Activated CD4-positive, alpha-beta T cell treated with anti-CD3 and anti-CD28 coated beads, Interleukin-2, amount 50 U/mL, for 1 hour (primary cell): ENCODE measurements around the gene CRTC1.

ENCODE experiments used
- DNase-seq: peaks from one replicate; pipeline ENCODE4 v3.0.0-alpha.2; 2020

The CRTC1 gene

DNA sequence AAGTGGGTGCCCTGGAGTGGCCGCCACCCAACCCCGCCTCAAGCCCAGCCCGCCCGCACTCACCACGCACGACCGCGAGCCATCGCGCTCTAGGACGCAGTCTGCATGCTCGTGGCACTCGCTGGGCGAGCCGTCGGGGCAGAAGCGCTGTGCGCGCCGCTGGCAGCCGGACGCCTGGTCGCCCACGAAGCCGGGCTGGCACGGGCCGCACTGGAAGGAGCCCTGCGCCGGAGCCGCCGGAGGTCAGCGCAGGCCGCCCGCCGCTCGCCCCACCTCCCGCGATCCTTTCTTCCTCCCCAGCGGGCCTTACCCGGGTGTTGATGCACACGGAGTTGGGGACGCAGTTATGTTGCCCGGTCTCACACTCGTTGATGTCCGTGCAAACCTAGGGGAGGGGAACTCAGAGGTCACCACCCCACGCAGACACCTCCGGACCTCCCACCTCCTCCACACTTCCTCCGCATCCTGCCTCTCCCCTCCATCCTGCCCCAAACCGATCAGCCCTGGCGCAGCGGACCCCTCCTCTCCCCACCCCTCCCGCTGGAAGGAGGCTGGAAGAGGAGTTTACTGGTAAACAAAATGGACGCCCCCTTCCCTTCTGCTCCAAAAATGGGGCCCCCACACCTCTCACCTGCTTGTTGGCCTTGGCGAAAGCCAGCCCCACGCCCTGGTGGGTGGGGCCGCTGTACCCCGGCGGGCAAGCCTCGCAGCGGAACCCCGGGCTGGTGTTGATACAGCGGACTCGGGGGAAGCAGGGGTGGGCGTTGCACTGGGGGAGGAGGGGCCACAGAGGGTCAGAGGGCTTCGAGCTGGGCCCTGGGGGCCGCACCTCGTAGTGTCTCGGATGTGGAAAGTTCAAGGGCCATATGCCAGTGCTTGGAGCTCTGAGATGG is 105.3 kb downstream of the CRTC1 start:
- no peak for DNase-seq

DNA sequence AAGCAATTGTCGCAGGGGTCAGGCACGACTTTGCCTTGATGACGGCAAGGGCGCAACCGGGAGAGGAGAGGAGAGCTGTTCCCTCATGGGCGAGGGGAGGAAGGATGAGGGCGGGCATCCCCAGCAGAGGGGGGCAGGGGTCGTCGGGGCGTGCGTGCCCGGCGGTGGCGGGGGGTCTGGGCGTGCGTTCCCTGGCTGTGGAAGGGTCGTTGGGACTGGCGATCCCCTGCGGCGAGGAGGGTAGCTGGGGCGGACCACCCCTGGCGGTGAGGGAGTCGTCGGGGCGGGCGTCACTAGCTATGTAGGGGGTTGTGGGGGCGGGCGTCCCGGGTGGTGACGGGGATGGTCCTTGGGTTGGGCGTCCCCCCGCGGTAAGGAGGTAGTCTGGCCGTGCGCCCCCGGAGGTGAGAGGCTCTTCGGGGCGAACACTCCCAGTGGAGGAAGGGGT is 106.0 kb downstream of the CRTC1 start:
- DNase-seq = no peak

DNA sequence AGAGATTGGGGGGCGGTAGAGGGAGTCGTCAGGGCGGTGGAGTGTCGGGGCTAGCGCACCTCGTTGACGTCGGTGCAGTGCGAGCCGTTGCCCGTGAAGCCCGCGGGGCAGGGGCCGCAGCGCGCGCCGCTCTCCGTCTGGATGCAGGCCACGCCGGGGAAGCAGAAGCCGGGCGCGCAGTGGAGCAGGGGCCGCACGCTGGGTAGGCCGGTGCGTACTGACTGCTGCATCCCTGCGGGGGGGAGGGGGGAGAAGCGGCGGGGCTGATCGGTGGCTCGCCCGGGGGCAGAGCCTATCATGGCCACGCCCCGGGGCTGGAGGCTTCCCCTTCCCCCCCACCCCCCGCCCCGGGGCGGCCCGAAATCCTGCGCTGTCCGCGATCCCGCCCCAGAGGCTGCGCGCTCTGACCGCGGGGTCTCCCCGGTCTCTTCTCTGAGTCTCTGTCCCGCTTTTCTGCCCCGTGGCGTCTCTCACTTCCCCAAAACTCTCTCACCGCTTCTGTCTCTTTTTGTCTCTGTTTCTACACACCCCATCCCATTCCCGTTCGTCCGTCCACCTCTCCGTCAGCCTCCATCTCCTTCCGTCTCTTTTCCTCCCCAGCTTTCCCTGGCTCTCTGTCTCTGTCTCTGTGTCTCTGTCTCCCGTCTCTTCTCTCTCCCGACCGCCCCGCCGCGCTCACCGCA is 106.5 kb downstream of the CRTC1 start:
- DNase-seq = no peak

DNA sequence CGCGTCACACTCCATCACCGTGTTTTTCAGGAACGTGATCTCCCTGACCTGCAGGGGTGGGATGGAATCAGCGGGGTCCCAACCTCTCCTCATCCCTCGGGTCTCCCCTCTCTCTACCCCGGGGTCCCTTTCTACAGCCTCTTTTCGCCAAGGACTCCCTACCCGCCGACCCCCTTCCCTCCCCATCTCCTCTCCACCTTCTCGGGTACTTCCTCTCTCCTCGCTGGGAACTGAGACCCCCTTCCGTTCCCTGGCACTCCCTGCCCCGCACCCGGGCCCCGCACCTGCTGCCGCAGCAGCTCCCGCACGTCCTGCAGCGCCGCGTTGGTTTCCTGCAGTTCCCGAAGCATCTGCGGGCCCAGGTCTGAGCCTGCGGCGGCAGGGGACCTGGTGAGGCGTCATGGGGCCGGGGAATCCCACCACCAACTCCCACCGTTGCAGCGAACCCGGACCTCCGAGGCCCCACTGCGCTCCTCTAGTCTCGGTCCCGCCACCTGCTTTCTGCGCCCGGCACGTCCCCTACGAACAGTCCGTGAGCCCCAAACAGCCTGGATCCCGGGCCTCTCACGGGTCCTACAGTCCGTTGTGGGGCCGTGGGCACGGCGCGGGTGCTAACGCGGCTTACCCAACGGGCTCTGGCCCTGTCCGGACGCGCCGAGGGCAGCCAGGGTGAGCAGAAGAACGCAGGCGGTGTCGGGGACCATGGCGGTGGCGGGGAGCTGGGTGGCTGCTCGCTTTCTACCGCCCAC is 107.3 kb downstream of the CRTC1 start, which contains the start of gene COMP:
TSS of gene COMP (minus strand) at position 740 of the 749 bp plus-strand sequence. CDS start at position 704, 36 bp downstream.
- no peak for DNase-seq

DNA sequence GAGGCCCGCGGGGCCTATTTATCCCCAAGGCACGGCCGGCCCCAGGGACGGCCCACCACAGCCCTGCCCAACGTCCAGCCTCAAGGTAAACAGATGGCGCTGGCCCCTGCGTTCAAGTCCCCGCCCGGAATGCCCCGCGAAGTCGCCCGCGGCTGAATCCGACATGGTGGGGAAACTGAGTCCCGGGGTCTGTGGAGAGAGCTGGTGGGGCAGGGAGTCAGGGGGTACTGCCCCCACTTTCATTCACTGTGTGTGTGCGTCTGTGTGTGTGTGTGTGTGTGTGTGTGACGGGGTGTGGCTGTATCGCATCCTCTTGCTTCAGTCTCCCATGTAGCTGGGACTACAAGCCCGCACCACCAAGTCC is 107.8 kb downstream of the CRTC1 start:
- no peak for DNase-seq

DNA sequence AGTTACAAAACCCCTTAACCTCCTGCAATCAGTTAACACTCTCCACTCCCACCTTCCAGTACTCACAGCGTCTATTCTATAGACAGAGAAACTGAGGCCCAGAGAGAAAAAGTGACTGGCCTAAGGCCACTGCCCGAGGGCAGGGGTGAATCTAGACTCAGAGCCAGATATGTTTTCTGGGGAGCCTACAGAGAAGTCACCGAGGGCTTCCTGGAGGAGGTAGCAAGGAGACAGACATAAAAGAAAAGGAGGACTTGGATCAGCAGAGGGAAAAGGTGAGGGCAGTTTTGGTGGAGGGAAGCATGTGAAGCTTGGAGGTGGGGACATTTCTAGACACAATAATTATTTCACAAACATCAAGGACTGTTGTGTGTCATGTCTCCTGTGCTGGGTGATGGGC is 109.2 kb downstream of the CRTC1 start:
- DNase-seq = no peak

DNA sequence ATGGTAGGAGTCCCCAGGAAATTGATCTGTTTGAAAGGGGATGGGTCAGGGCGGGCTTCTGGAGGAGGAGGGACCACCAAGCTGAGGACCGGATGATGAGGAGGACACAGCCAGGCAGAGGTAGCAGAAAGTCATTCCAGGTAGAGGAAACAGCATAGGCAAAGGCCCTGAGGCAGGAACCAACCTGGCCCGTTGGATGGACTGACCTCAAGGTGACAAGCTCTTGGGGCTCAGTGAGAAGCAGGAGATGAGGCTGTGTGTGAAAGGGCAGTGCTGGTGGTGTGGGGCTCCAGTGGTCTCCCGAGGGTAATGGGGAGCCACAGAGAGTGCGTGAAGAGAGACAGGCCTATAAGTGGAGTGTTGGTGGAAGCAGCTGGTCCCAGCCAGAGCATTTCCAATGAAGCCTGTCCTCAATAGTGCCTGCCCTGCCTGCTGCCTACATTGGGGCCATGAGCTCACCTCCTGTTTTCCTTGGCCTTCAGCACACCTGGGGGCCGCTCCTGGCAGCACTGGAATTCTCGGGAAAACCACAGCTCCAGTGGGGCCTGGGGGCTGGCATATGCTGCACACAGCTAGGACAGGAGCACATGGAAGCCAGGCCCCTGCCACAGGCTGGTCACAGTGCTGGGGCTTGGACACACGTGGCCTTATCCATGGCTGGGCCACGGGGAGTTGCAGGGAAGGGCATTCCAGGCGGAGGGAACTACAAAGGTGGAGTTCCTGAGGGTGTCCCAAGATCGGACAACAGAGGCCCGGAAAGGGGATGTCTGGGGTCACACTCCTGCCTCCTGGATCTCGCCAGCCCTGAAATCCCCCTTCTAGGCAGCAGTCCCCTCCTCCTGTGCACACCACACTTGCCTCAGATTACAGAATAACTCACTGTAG is 109.9 kb downstream of the CRTC1 start:
- DNase-seq = no peak

DNA sequence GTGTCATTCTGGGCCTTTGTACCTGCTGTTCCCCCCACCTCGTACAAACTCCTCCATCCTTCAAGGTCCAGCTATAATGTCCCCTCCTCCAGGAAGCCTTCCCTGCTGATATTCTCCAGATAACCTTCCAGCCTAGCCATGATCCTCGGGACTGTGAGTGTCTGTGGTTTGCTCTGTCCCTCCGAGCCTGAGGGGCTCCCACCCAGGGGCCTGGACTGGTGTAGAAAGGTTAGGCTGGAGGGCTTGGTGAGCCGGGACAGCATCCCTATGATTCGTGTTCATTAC is 110.5 kb downstream of the CRTC1 start:
- no peak for DNase-seq

DNA sequence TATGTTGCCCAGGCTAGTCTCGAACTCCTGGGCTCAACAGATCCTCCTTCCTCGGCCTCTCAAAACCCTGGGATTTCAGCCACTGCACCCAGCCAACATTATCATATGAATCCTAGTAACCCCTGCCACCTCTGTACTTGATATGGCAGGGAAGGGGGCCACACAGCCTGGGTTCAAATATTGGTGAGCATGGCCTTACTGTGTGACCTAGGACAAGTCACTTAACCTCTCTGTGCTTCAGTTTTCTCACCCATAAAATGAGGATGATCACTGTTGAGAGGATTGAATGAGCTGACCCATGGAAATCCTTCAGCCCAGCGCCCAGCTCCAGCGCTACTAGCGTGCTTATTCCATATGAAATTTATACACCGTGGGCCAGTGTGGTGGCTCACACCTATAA is 111.2 kb downstream of the CRTC1 start:
- no peak for DNase-seq

DNA sequence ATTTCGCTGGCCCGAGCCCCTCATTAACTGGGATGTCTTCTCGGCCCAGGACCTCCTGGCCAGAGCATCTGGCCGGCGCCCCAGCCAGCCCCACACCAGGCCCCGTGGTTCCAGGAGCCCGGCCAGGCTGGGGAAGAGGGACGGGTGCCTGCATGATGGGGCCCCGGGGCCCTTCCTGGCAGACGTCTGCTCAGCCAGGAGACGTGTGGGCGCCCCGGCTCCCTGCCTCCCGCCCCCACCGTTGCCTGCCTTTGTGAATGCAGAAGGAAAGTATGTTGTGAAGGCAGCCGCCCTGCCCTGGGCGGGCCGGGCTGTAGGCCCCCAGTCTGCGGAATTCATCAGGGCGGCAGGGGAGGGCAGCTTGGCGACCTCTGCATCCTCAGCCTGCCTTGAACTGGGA is 112.1 kb downstream of the CRTC1 start:
- DNase-seq = no peak

DNA sequence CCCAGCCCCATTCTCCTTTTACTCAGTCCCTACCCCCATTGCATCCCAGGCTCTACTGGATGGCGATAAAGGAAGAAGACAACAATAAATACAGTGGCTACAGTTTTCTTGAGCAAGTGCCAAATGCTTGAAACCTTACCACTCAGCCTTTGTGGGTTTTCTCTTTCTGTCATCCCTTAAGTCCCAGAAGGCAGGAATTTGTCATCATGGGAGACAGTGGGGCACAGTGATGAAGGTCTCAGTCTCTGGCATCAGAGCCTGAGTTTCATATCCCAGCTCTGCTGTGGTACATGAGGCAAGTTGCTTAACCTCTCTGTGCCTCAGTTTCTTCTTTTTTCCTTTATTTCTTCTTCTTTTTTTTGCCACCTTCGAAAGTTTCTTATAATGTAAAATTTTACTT is 112.8 kb downstream of the CRTC1 start:
- no peak for DNase-seq

DNA sequence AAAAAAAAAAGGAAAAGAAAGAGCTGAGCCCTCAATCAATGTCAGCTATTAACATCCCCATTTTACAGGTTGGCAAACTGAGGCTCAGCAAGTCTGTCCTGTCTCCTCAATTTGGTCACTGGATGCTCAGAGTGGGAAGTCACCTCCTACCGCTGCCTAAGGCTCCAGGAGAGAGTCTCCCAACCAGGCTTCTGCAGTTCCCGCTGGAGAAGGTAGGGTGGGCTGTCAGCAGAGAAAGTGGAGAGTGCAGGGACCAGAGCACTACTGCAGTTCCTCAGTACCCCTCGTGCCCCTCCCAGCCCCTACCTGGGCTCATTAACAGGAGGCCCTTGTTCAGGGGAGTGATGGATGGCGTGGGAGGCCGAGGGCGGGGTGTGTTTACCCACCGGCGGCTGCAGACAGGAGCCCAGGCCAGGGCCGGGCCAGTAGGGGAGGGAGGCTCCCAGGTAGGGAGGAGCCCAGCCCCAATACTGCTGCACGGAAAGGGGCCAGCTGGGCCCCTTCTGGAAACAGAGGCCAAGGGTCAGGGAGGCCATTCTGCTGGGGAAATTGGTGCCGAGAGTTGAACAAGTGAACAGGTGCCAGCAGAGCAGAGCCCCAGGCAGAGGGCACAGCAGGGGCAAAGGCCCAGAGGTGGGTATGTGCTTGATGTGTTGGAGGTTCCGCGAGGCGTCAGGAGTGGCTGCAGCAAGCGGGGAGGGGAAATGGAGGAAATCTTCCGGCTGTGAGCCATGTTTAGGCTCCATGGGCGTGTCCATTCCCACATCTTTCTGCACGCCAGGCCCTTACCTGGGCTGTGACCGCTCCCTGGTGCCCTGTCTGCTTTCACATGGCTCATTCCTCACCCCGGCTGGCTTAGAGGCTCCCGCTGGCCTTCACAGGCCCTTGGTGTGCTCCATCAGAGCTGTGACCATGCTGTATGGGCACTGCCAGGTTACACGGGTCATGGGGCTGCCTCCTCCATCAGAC is 115.2 kb downstream of the CRTC1 start:
- DNase-seq = no peak

DNA sequence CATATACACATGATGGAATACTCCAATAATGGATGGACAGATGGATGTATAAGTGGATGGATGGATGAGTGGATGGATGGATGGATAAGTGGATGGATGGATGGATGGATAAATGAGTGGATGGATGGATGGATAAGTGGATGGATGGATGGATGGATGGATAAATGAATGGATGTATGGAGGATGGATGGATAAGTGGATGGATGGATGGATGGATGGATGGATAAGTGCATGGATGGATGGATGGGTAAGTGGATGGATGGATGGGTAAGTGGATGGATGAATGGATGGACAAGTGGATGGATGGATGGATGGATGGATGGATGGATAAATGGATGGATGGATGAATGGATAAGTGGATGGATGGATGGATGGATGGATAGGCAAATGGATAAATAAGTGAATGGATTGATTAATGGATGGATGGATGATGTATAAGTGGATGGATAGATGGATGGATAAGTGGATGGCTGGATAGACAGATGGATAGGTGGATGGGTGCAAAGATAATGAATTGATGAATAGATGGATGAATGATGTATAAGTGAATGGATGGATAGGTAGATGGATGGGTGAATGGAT is 116.0 kb downstream of the CRTC1 start:
- DNase-seq = no peak

DNA sequence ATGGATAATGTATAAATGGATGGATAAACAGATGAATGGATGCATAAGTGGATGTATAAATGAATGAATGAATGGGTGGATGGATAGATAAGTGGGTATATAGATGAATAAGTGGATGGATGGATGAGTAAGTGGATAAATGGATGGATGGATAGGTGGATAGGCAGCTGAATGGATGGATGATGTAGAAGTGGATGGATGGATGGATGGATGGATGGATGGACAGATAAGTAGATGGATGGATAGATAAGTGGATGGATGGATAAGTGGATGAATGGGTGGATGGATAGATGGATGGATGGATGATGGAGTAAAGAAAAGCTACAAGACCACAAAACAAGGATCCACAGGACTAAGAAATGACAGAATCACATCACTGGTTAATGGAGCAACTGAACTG is 116.6 kb downstream of the CRTC1 start:
- no peak for DNase-seq

DNA sequence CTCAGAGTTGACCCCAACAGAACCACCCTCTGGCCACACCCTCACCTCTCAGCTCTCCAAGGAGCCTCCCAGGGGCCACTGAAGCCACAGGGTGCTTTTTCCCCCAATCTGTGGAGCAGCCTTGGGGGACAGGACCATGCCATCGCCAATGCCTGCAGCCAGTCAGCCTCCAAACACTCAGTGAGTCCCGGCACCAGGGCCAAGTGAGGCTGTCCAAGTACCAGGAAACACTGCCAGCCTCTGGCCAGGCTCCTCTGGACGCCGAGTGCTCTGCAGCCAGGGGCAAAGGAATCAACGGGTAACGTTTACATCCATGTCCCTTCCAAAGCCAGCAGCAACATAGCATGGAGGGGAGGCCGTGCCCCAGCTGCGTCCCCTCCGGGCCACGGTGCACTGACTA is 117.2 kb downstream of the CRTC1 start:
- DNase-seq = no peak

DNA sequence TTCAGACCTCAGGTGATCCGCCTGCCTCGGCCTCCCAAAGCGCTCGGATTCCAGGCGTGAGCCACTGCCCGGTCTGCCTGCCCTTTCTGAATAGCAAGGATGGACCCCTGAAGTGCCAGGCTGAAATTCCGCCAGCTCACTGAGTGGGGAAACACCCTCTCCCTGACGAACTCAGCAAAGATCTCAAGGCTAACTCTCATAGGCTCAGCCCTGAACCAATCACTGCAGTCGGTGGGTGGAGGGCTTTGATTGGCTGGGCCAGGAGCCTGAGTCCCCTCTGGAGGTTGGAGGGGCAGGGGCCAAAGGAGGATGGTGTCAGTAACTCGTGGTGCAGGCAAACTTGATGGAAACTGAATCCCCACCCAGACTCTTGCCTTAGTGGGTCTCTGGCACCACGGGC is 118.9 kb downstream of the CRTC1 start:
- DNase-seq = no peak

DNA sequence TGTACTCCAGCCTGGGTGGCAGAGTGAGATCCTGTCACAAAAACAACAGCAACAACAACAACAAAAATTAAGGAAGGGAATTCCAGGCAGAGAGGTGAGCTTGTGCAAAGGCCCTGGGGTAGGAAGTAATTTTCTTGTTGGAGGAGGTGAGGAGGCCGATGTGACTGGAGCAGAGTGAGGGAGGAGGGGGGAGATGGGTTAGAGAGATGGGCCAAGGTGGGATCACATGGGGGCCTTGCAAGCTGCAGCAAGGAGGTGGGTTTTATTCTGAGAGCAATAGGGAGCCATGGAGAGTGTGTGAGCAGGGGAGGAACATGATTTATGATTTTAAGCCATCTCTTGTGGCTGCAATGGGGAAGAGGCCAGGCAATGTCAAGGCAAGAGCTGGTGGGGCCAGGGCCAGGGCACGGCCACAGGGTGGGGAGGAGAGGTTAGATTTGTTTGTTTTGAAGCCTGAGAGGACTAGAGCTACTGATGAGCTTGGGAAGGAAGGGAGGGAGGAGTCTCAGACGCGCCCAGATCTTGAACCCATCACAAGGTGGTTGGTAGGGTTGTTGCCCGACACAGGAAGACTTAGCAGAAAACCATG is 120.2 kb downstream of the CRTC1 start:
- no peak for DNase-seq

DNA sequence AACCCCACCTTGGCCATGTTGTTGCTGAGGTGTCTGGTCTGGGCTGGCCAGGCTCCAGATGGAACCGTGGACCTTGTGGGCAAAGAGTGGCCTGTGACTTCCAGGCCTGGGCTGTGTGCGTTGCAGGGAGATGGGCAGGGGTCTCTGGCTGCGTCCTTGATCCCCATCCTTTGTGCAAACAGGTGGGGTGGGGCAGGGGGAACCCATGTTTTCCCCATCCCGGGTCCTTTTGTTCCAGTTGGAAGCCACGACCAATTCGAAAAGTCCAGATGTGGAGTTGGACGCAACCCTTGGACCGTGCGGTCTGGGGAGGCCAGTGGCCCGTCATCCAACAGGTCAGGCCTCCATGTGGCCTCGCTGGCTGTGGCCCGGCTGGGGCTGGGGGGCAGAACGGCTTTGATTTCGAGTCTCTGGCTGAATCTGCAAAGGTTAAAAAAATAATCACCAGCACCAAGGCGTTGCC is 120.7 kb downstream of the CRTC1 start:
- DNase-seq = no peak

DNA sequence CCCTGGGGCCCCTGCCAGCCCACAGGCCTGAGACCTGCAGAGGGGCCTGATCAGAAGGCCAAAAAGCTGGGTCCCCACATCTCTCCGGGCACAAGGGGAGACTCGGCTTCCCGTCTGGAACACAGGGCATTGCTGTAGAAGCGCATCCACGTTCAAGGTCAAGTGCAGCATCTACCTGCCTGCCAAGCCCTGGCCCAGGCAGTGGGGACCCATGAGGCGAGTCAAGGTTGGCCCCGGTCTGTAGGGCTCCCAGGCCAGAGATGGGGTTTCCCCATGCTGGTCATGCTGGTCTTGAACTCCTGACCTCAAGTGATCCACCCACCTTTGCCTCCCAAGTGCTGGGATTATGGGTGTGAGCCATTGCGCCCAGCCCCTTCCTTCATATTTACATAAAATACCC is 121.2 kb downstream of the CRTC1 start:
- DNase-seq = no peak

DNA sequence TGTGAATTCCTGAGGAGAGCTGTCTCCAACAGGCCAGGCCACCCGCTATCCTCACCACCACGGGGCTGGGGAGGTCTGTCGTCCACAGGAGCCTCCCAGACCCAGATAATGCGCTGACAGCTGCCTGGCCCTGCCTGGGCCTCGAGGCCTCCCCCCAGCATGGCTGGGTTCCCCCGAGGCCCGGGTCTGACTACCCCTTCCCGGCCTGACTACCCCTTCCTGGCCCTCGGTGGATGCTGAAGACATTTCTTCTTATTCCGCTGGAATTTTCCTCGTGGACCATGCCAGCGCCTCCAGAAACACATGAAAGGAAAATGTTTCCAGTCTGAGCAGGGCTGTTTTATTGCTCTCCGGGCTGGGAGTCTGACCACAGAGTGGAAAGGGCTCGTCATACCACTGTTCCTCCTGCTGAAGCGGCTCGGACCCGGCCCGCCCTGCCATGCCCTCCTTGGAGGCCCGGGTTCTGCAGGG is 124.4 kb downstream of the CRTC1 start:
- DNase-seq = no peak
